GM19324 (cell line): ENCODE results near the gene CCNA1.

ENCODE experiments used
- ATAC-seq: cut with Tn5 transposase; IDR thresholded peaks from one replicate; pipeline ENCODE4 v1.9.1; 2021; ENCODE audit warnings: mild to moderate bottlenecking, moderate library complexity; ENCODE audit not compliant: unreplicated experiment, low FRiP score

The CCNA1 gene

DNA sequence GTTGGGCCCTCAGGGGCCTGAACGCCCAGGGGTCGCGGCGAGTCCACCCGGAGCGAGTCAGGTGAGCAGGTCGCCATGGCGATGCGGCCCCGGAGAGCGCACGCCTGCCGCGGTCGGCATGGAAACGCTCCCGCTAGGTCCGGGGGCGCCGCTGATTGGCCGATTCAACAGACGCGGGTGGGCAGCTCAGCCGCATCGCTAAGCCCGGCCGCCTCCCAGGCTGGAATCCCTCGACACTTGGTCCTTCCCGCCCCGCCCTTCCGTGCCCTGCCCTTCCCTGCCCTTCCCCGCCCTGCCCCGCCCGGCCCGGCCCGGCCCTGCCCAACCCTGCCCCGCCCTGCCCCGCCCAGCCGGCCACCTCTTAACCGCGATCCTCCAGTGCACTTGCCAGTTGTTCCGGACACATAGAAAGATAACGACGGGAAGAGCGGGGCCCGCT is at the start of gene CCNA1:
CCNA1 (plus strand) TSS at position 390 of the 439 bp plus-strand sequence. CDS start 562 bp downstream, outside the sequence.
- ATAC-seq, result no peak

- no peak for ATAC-seq
Observed at GRCh38 chr13:36385489-36385888, 46.8 kb upstream of the CCNA1 start.

GRCh38 chr13:36395280-36395679 is 37.0 kb upstream of the CCNA1 start:
- no peak for ATAC-seq

GRCh38 chr13:36405151-36405550 is 27.1 kb upstream of the CCNA1 start:
- no peak for ATAC-seq

DNA sequence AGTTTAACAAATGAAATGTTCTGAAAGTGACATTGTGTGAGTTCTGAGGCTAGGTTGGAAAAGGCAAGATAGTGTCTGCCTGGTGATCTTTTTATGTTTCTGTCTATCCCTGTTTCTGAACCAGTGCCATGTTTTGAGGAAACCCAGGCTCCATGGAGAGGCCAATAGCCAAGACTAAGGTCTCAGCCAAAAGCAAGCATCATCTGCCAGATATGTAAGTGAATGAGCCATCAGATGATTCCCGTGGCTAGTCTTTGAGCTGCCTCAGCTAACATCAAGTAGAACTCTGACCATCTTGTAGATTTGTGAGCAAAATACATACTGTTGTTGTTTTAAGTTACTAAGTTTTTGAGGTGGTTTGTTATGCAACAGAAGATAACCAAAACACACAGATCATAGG is 19.6 kb upstream of the CCNA1 start:
- ATAC-seq, result no peak

GRCh38 chr13:36413161-36413560 is 19.1 kb upstream of the CCNA1 start:
- ATAC-seq, result no peak

DNA sequence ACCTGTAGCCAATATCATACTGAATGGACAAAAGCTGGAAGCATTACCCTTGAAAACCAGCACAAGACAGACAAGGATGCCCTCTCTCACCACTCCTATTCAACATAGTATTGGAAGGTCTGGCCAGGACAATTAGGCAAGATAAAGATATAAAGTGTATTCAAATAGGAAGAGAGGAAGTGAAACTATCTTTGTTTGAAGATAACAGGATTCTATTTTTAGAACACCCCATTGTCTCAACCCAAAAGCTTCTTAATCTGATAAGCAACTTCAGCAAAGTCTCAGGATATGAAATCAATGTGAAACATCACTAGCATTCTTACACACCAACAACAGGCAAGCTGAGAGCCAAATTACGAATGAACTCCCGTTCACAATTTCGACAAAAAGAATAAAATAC is 17.8 kb upstream of the CCNA1 start:
- no peak for ATAC-seq

DNA sequence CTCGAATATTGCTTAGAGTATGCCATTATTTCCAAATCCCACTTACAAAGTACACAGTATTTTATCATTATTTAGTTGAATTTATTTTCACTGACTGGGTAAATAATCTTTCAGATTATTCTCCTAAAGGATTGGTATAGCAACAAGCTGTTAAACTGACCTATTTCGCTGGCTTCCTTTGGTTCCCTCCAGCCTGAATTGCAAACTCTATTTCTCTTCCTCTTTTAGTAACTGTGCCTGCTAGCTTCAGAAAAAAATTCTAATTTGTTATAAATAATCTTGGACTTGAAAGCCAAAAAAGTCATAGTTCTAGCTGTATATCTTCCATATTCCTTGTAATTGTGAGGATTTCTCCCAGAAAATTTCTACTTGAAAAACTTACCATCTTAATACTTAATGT is 15.0 kb upstream of the CCNA1 start:
- ATAC-seq, result no peak

GRCh38 chr13:36418022-36418805 is 14.1 kb upstream of the CCNA1 start:
- ATAC-seq, result peak; percentile 57

DNA sequence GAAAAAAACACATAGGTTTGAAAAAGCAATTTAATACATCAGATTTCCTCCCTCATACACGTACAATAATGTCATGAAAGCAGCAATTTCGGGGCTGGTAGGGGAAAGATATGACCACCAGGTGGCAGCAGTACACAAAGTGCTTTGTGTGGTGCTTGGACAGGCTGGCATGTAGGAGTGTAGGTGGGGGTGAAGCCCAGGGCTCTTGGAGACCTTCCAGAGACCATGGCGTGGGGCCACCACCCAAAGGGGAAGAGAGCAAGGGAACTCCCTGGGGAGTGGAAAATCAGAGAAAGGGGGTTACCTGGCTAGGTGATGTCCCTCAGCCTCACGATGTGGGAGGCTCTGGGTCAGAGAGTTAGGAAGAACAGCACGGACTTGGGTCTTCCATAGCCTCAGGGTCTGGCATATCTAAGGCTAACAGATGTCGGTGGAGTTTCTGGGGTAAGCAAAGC is 11.8 kb upstream of the CCNA1 start:
- ATAC-seq, result peak; percentile 71

GRCh38 chr13:36421447-36421846 is 10.8 kb upstream of the CCNA1 start:
- no peak for ATAC-seq

- no peak for ATAC-seq
Observed at GRCh38 chr13:36428086-36428485, 4.2 kb upstream of the CCNA1 start.

- no peak for ATAC-seq
Observed at GRCh38 chr13:36430247-36431203, 1.8 kb upstream of the CCNA1 start.

DNA sequence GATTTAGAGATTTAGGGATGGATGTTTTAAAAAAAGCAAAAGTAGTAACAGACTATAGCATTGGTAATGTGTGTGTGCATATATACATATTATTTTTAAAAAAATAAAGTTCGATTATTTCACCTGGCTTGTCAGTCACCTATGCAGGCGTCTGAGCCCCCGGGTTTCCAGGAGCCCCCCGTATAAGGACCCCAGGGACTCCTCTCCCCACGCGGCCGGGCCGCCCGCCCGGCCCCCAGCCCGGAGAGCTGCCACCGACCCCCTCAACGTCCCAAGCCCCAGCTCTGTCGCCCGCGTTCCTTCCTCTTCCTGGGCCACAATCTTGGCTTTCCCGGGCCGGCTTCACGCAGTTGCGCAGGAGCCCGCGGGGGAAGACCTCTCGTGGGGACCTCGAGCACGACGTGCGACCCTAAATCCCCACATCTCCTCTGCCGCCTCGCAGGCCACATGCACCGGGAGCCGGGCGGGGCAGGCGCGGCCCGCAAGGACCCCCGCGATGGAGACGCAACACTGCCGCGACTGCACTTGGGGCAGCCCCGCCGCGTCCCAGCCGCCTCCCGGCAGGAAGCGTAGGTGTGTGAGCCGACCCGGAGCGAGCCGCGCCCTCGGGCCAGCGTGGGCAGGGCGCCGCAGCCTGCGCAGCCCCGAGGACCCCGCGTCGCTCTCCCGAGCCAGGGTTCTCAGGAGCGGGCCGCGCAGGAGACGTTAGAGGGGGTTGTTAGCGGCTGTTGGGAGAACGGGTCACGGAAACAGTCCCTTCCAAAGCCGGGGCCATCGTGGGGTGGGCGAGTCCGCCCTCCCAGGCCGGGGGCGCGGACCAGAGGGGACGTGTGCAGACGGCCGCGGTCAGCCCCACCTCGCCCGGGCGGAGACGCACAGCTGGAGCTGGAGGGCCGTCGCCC is 840 bp upstream of the CCNA1 start:
- no peak for ATAC-seq

DNA sequence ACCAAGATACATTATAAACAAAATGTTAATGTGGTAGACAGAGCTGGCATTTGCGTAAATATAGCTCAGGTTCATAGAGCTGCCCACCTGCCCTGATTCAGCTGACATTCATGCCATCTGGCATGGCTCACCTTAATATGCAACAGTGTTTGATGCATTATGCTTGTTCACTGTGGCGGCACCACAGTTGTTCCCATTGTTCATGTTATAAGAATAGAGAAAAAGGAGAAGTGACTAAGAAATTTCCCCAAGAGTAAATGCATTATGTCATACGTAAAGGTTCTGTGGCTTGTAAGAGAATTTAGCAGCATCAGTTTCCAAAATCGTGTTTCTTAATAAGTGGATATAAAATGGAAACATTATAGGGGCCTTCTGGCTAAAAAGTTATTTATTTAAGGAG is 4.5 kb downstream of the CCNA1 start:
- ATAC-seq, result no peak

DNA sequence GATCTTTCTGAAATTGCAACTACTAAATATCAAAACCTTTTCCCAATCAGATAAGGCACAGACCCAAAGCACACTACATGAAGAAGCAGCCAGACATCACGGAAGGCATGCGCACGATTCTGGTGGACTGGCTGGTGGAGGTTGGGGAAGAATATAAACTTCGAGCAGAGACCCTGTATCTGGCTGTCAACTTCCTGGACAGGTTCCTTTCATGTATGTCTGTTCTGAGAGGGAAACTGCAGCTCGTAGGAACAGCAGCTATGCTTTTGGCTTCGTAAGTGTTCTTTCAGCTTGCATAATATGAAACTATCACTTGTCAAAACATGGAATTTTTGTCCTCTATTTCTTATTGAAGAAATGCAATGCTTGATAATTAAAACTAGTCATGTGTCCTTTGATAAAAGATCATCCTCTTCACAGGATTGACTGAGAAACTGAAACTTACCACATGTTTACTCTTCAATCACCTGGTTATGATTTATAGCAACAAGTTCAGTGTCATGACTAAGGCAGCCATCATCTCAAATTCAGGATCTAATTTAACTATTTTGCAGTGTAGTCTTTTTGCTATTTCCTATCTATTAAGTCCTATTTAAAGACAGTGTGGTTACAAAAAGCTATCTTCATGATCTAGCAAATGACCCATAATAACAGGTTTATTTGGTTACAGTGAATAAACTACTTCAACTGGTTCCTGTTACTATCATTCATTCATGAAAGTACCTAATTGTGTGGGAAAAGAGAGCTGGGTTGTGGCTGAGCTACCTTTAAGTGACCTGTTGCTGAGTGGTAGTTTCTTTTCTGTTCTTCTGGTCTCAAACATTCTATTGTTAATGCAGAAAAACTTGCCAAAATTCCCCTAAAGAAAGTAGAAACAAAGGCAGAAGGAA is 6.5 kb downstream of the CCNA1 start:
- no peak for ATAC-seq

- ATAC-seq, result no peak
Observed at GRCh38 chr13:36445278-36445677, 13.0 kb downstream of the CCNA1 start.

GRCh38 chr13:36445891-36446351 is 13.6 kb downstream of the CCNA1 start:
- no peak for ATAC-seq

GRCh38 chr13:36447501-36447900 is 15.2 kb downstream of the CCNA1 start:
- ATAC-seq, result no peak
